ENCODE results near the gene ELOVL2.

GRCh38 chr6:10993896-10994295, 50.2 kb downstream of the ELOVL2 start:
- no peak for TF ChIP-seq EZH2 (IDR thresholded peaks at IDR 0.05; ENCODE audit: borderline replicate concordance)
- TF ChIP-seq CTCF (IDR thresholded peaks at IDR 0.05; ENCODE audit: poor library complexity) = no peak

Data from hepatocyte (in vitro differentiated cells).